ENCODE results near the gene CD70. TPM values are rescaled to one million over a fixed set of nuclear protein-coding genes. Genes with fewer than 3 reads are reported as not detected.

The CD70 gene
- total and polyA plus RNA-seq, 8 donors = 0.18 TPM; not detected in 7

DNA sequence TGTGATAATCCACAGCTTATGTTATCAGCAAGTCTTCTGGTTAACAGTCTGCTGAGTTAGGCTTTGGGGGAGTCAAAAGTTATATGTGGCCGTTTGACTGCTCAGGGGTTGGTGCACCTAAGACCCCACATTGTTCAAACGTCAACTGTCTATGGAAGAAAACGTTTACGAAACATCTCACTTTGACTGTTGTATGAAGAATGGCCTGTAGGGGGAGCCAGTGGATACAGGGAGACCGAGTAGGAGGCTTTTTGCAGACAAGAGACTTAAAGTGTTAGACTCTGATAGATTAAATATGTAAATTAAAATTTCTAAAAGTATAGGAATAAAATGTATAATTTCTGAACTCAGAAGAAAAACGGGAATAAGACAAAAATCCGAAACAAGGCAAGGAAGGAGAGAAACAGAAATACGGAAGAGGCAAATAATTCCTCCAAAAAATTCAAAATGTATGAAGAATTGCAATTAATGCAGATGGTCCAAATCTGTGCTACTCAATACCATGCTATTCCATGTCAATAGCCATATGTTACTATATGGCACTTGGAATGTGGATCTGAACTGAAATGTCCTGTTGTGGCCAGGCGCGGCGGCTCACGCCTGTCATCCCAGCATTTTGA lies 41.2 kb upstream of the CD70 start:
- intact Hi-C loops (cut with DNase I; ENCODE audit: low total_unique reads) = loop anchor here (10.0 kb wide), 2 partner anchors 117 to 223 kb away; no protein-coding TSS in a partner anchor

DNA sequence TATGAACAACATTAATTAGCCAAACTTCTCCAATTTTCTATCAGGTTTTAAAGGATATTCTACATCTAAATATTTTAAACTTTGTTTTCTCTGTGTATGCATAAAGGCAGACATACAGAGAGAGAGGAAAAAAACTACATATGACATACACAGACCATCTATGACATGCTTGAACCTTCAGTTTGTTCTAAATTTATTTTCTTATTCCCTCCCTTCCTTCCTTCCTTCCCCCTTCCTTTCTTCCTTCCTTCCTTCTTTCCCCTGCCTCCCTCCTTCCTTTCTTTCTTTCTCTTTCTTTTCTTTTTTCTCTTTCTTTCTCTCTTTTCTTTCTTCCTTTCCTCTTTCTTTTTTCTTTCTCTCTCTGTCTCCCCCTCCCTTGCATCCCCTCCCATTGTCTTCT lies 35.8 kb upstream of the CD70 start:
- TF ChIP-seq POLR2A (IDR thresholded peaks at IDR 0.05) = no peak
- no peak for TF ChIP-seq POLR2AphosphoS5 (IDR thresholded peaks at IDR 0.05)
- TF ChIP-seq, protein P1, sequence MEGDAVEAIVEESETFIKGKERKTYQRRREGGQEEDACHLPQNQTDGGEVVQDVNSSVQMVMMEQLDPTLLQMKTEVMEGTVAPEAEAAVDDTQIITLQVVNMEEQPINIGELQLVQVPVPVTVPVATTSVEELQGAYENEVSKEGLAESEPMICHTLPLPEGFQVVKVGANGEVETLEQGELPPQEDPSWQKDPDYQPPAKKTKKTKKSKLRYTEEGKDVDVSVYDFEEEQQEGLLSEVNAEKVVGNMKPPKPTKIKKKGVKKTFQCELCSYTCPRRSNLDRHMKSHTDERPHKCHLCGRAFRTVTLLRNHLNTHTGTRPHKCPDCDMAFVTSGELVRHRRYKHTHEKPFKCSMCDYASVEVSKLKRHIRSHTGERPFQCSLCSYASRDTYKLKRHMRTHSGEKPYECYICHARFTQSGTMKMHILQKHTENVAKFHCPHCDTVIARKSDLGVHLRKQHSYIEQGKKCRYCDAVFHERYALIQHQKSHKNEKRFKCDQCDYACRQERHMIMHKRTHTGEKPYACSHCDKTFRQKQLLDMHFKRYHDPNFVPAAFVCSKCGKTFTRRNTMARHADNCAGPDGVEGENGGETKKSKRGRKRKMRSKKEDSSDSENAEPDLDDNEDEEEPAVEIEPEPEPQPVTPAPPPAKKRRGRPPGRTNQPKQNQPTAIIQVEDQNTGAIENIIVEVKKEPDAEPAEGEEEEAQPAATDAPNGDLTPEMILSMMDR (IDR thresholded peaks at IDR 0.05) = no peak
- no peak for TF ChIP-seq EP300 (IDR thresholded peaks at IDR 0.05)
- Histone ChIP-seq H3K9me3 (no peaks in the 10 kb centered on the region), H3K27ac (no peak overlapping the region), H3K36me3 (no peaks in the 10 kb centered on the region), H3K4me1 (no peaks in the 10 kb centered on the region), H3K4me3 (no peak overlapping the region), H3K27me3 (peaks cover 0 to 17% (median 3%) of the 10 kb centered on the region in 3 donors)
- intact Hi-C loops (cut with DNase I; ENCODE audit: low total_unique reads) = no loop called here
- no peak for DNase-seq

More for the DNA sequence above, 41.2 kb upstream of the CD70 start:
- no peaks in the 10 kb centered on the region for H3K9me3 ChIP-seq
- H3K4me3 ChIP-seq = no peak overlapping the region
- H3K4me1 ChIP-seq = peaks cover 0 to 5% (median 1%) of the 10 kb centered on the region in 4 donors
- WGBS, 5 donors = 41 to 43% (median 42%) methylated on average over 12 of the region's 12 CpGs
- peaks cover 0 to 17% (median 0%) of the 10 kb centered on the region in 3 donors for H3K27me3 ChIP-seq
- H3K36me3 ChIP-seq = no peaks in the 10 kb centered on the region
- peak; percentile 72 to 89 for DNase-seq
- H3K27ac ChIP-seq = no peak overlapping the region
- TF ChIP-seq, protein P1 (IDR thresholded peaks at IDR 0.05) = peak in 5 of 7 experiments; percentile 70 to 87 (median 72)
- no peak for TF ChIP-seq POLR2AphosphoS5 (IDR thresholded peaks at IDR 0.05)

DNA sequence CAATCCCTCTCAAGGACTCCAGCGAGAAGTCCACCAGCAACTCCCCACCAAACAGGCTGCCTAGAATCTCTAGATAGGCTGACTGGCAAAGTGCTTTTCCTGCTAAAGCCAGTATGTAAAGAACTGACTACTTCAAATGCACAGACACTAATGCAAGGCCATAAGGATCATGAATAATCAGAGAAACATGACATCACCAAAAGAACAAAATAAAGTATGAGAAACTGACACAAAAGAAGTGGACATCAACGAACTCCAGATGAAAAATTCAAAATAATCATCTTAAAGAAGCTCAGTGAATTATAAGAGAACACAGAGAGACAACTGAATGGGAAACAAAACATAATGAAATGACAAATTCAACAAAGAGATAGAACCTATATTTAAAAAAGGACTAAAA lies 26.4 kb upstream of the CD70 start:
- no peak for DNase-seq
- Histone ChIP-seq H3K36me3 (no peaks in the 10 kb centered on the region), H3K27ac (no peak overlapping the region), H3K4me3 (no peak overlapping the region), H3K9me3 (peaks cover 0 to 22% (median 11%) of the 10 kb centered on the region in 4 donors), H3K27me3 (peaks cover 0 to 23% (median 4%) of the 10 kb centered on the region in 3 donors), H3K4me1 (no peaks in the 10 kb centered on the region)
- WGBS, 5 donors = 56 to 71% (median 63%) methylated on average over 2 of the region's 2 CpGs
- intact Hi-C loops (cut with DNase I; ENCODE audit: low total_unique reads) = no loop called here
- TF ChIP-seq EP300 (IDR thresholded peaks at IDR 0.05) (no peak), POLR2A (IDR thresholded peaks at IDR 0.05) (no peak), POLR2AphosphoS5 (IDR thresholded peaks at IDR 0.05) (no peak)
- TF ChIP-seq, protein P1 (IDR thresholded peaks at IDR 0.05) = no peak

DNA sequence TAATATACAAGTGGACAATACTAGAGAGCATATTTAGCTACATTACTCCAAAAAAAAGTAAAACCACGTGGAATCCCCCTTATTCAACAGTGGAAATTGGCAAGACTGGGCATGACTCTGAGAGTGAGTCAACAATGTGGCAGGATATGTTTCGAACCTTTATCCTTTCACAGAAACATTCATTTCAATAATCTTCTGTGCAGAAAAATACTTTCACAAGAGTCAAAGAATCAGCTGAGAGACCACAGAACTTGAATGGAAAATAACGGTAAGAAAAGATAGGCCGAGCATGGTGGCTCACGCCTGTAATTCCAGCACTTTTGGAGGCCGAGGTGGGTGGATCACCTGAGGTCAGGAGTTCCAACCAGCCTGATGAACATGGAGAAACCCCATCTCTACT lies 25.1 kb upstream of the CD70 start:
- 65 to 82% (median 81%) methylated on average over 6 of the region's 6 CpGs for WGBS, 5 donors
- intact Hi-C loops (cut with DNase I; ENCODE audit: low total_unique reads) = no loop called here

More for the DNA sequence above, 25.1 kb upstream of the CD70 start:
- TF ChIP-seq POLR2A (IDR thresholded peaks at IDR 0.05) = no peak
- no peak for TF ChIP-seq EP300 (IDR thresholded peaks at IDR 0.05)
- TF ChIP-seq, protein P1 (IDR thresholded peaks at IDR 0.05) = no peak
- no peak for TF ChIP-seq POLR2AphosphoS5 (IDR thresholded peaks at IDR 0.05)
- H3K27me3 ChIP-seq = peaks cover 0 to 37% (median 0%) of the 10 kb centered on the region in 3 donors
- peaks cover 0 to 22% (median 11%) of the 10 kb centered on the region in 4 donors for H3K9me3 ChIP-seq
- H3K27ac ChIP-seq = no peak overlapping the region
- no peak for DNase-seq
- H3K36me3 ChIP-seq = no peaks in the 10 kb centered on the region
- H3K4me1 ChIP-seq = no peaks in the 10 kb centered on the region
- H3K4me3 ChIP-seq = no peak overlapping the region

Data from stomach (tissue), 9 donors.